ENCODE results near the gene SCD5. TPM values are rescaled to one million over a fixed set of nuclear protein-coding genes. Genes with fewer than 3 reads are reported as not detected.

Gene SCD5
- polyA plus RNA-seq, 1 donor from 2014 or later: 212 TPM

DNA sequence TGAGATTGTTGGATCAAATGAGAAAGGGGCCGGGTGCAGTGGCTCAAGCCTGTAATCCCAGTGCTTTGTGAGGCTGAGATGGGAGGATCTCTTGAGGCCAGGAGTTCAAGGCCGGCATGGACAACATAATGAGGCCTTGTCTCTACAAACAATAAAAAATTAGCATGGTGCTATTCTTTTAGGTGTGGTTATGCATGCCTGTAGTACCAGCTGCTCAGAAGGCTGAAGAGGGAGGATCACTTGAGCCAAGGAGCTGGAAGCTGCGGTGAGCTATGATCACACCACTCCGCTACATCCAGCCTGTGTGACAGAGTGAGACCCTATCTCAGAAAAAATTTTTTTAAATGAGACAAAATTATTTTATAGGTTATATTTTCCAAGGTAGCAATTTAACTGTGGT, 187.1 kb downstream of the SCD5 start:
- H3K9ac ChIP-seq (ENCODE audit: low read length): no peak overlapping the region
- peak overlapping the region; percentile 54 for H3K27ac ChIP-seq (ENCODE audit: low read length)
- no peak for TF ChIP-seq REST (IDR thresholded peaks at IDR 0.05; ENCODE audit: borderline replicate concordance)
- TF ChIP-seq RAD21 (conservative IDR thresholded peaks at IDR 0.05): no peak
- TF ChIP-seq EP300 (conservative IDR thresholded peaks at IDR 0.05; ENCODE audit: poor library complexity, severe bottlenecking): no peak
- TF ChIP-seq POLR2AphosphoS5 (IDR thresholded peaks at IDR 0.05): no peak
- no peak for TF ChIP-seq TAF1 (IDR thresholded peaks at IDR 0.05; ENCODE audit: low read depth)
- TF ChIP-seq EZH2 (IDR thresholded peaks at IDR 0.05; ENCODE audit: borderline replicate concordance, insufficient read depth, low read length, poor library complexity, severe bottlenecking): no peak
- TF ChIP-seq, protein P1, sequence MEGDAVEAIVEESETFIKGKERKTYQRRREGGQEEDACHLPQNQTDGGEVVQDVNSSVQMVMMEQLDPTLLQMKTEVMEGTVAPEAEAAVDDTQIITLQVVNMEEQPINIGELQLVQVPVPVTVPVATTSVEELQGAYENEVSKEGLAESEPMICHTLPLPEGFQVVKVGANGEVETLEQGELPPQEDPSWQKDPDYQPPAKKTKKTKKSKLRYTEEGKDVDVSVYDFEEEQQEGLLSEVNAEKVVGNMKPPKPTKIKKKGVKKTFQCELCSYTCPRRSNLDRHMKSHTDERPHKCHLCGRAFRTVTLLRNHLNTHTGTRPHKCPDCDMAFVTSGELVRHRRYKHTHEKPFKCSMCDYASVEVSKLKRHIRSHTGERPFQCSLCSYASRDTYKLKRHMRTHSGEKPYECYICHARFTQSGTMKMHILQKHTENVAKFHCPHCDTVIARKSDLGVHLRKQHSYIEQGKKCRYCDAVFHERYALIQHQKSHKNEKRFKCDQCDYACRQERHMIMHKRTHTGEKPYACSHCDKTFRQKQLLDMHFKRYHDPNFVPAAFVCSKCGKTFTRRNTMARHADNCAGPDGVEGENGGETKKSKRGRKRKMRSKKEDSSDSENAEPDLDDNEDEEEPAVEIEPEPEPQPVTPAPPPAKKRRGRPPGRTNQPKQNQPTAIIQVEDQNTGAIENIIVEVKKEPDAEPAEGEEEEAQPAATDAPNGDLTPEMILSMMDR (IDR thresholded peaks at IDR 0.05; ENCODE audit: poor library complexity, severe bottlenecking): no peak
- no peak for TF ChIP-seq SMC3 (conservative IDR thresholded peaks at IDR 0.05; ENCODE audit: poor library complexity)
- TF ChIP-seq MXI1 (conservative IDR thresholded peaks at IDR 0.05; ENCODE audit: poor library complexity, severe bottlenecking): no peak
- H3K4me2 ChIP-seq (ENCODE audit: low read length): peak overlapping the region; percentile 29
- H3K36me3 ChIP-seq (ENCODE audit: insufficient read depth, low read length): no peaks in the 10 kb centered on the region
- no peaks in the 10 kb centered on the region for H3K27me3 ChIP-seq (ENCODE audit: insufficient read depth, low read depth, low read length)
- no peaks in the 10 kb centered on the region for H3K9me2 ChIP-seq (ENCODE audit: insufficient read depth, low read length)
- peak overlapping the region; percentile 30 for H3K4me3 ChIP-seq (ENCODE audit: low read length)
- no peak overlapping the region for H2AFZ ChIP-seq (ENCODE audit: low read depth, low read length)
- no peaks in the 10 kb centered on the region for H4K20me1 ChIP-seq (ENCODE audit: insufficient read depth)
- H3K79me2 ChIP-seq (replicated peaks; ENCODE audit: insufficient read depth, low read length): no peaks in the 10 kb centered on the region
- no peaks in the 10 kb centered on the region for H3F3A ChIP-seq (ENCODE audit: insufficient read depth, low read length, poor library complexity, severe bottlenecking)
- H3K9me3 ChIP-seq (ENCODE audit: low read length): no peaks in the 10 kb centered on the region

- no peaks in the 10 kb centered on the region for H3F3A ChIP-seq (ENCODE audit: insufficient read depth, low read length, poor library complexity, severe bottlenecking)
- TF ChIP-seq MXI1 (conservative IDR thresholded peaks at IDR 0.05; ENCODE audit: poor library complexity, severe bottlenecking) (no peak), SMC3 (conservative IDR thresholded peaks at IDR 0.05; ENCODE audit: poor library complexity) (no peak), REST (IDR thresholded peaks at IDR 0.05; ENCODE audit: borderline replicate concordance) (no peak), TAF1 (IDR thresholded peaks at IDR 0.05; ENCODE audit: low read depth) (no peak), EZH2 (IDR thresholded peaks at IDR 0.05; ENCODE audit: borderline replicate concordance, insufficient read depth, low read length, poor library complexity, severe bottlenecking) (no peak), EP300 (conservative IDR thresholded peaks at IDR 0.05; ENCODE audit: poor library complexity, severe bottlenecking) (no peak), RAD21 (conservative IDR thresholded peaks at IDR 0.05) (no peak), POLR2AphosphoS5 (IDR thresholded peaks at IDR 0.05) (no peak)
- TF ChIP-seq, protein P1 (IDR thresholded peaks at IDR 0.05; ENCODE audit: poor library complexity, severe bottlenecking): no peak
- H3K9me3 ChIP-seq (ENCODE audit: low read length): no peaks in the 10 kb centered on the region
- H3K4me3 ChIP-seq (ENCODE audit: low read length): no peak overlapping the region
- H2AFZ ChIP-seq (ENCODE audit: low read depth, low read length): no peak overlapping the region
- no peak overlapping the region for H3K27ac ChIP-seq (ENCODE audit: low read length)
- H3K4me2 ChIP-seq (ENCODE audit: low read length): no peak overlapping the region
- H3K9ac ChIP-seq (ENCODE audit: low read length): no peak overlapping the region
- H3K79me2 ChIP-seq (replicated peaks; ENCODE audit: insufficient read depth, low read length): no peaks in the 10 kb centered on the region
- H3K36me3 ChIP-seq (ENCODE audit: insufficient read depth, low read length): no peaks in the 10 kb centered on the region
- no peaks in the 10 kb centered on the region for H3K9me2 ChIP-seq (ENCODE audit: insufficient read depth, low read length)
- no peaks in the 10 kb centered on the region for H4K20me1 ChIP-seq (ENCODE audit: insufficient read depth)
- no peaks in the 10 kb centered on the region for H3K27me3 ChIP-seq (ENCODE audit: insufficient read depth, low read depth, low read length)
These were observed 188.6 kb downstream of the SCD5 start for GRCh38 chr4:82610041-82610440.

Data from neural cell (in vitro differentiated cells).